GM19468 (cell line): Measurements from ENCODE around the gene CTTNBP2.

Experiments
- ATAC-seq: cut with Tn5 transposase; IDR thresholded peaks from one replicate; pipeline ENCODE4 v1.9.1; 2021; ENCODE audit warnings: mild to moderate bottlenecking, moderate library complexity, moderate number of reproducible peaks; ENCODE audit not compliant: unreplicated experiment; ENCODE audit errors: extremely low read depth

CTTNBP2 gene, protein sequence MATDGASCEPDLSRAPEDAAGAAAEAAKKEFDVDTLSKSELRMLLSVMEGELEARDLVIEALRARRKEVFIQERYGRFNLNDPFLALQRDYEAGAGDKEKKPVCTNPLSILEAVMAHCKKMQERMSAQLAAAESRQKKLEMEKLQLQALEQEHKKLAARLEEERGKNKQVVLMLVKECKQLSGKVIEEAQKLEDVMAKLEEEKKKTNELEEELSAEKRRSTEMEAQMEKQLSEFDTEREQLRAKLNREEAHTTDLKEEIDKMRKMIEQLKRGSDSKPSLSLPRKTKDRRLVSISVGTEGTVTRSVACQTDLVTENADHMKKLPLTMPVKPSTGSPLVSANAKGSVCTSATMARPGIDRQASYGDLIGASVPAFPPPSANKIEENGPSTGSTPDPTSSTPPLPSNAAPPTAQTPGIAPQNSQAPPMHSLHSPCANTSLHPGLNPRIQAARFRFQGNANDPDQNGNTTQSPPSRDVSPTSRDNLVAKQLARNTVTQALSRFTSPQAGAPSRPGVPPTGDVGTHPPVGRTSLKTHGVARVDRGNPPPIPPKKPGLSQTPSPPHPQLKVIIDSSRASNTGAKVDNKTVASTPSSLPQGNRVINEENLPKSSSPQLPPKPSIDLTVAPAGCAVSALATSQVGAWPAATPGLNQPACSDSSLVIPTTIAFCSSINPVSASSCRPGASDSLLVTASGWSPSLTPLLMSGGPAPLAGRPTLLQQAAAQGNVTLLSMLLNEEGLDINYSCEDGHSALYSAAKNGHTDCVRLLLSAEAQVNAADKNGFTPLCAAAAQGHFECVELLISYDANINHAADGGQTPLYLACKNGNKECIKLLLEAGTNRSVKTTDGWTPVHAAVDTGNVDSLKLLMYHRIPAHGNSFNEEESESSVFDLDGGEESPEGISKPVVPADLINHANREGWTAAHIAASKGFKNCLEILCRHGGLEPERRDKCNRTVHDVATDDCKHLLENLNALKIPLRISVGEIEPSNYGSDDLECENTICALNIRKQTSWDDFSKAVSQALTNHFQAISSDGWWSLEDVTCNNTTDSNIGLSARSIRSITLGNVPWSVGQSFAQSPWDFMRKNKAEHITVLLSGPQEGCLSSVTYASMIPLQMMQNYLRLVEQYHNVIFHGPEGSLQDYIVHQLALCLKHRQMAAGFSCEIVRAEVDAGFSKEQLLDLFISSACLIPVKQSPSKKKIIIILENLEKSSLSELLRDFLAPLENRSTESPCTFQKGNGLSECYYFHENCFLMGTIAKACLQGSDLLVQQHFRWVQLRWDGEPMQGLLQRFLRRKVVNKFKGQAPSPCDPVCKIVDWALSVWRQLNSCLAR (N-terminal part only)

DNA sequence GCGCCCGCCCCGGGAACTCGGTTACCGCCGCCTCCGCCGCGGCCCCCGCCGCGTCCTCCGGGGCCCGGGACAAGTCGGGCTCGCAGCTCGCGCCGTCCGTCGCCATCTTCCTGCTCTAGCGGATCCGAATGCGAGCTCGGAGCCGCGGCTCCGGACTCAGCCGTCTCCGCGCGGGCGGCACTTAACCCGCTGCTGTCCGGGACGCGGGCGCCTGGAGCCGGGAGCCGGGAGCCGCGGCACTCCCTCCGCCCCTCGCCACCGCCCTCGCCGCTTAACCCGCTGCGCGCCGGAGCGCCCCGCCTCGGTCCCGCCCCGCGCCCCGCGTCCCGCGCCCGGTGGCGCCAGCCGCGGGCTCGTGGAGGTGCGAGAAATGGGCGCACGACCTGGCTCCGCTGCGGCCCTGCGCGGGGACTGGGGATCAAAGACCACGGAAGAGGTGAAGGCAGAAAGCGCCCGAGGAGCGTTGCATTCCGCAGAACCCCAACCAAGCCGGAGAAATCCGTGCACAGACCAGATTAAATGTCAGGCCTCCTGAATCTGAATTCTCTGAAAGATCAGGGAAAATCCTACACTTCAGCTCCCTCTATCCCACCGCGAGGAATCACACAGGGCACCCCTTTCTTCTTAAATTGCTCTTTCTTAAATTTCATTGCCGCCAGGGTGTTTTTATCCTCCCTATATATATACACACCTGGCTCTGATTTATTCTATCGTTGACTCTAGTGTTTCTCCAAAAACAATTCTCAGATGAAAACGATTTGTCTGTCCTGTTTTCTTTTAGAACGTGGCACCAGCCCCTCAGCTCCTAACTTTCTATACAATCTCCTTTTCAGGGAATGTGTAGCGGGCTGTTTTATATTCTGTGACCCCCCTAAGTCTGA is at the start of gene CTTNBP2:
TSS of gene CTTNBP2 (minus strand) at position 132 of the 881 bp plus-strand sequence. CDS start at position 106, 26 bp downstream.
- ATAC-seq: no peak

DNA sequence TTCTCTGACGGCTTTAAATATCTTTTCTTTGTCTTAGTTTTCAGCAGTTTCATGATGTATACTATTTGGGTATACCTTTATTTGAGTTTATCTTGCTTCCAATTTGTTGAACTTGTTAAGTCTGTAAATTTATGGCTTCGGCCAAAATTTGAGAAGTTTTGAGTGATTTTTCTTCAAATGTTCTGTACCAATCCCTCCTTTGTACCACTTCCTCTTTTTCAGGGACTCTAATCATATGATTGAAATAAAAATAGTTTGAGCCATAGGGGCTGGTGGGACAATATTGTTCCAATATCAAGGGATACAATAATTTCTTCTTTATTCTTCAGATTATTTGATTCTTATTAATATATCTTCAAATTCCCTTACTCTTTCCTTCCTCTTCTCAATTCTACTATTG is 43.1 kb upstream of the CTTNBP2 start:
- ATAC-seq: no peak

DNA sequence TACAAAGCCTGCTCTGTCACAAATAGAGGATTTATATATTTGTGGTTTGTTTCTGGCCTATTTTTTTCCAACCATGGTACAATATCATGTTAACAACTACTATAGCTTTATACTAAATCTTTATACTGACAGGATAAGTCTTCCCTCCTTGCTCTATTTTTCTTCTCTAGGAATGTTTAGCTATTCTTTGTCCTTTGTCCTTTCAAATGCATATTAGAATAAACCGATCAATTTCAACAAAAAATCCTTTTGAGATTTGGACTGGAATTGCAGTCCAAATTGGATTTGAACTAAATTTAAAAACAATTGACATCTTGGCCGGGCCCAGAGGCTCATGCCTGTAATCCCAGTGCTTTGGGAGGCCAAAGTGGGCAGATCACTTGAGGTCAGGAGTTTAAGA is 39.2 kb upstream of the CTTNBP2 start:
- ATAC-seq: no peak

DNA sequence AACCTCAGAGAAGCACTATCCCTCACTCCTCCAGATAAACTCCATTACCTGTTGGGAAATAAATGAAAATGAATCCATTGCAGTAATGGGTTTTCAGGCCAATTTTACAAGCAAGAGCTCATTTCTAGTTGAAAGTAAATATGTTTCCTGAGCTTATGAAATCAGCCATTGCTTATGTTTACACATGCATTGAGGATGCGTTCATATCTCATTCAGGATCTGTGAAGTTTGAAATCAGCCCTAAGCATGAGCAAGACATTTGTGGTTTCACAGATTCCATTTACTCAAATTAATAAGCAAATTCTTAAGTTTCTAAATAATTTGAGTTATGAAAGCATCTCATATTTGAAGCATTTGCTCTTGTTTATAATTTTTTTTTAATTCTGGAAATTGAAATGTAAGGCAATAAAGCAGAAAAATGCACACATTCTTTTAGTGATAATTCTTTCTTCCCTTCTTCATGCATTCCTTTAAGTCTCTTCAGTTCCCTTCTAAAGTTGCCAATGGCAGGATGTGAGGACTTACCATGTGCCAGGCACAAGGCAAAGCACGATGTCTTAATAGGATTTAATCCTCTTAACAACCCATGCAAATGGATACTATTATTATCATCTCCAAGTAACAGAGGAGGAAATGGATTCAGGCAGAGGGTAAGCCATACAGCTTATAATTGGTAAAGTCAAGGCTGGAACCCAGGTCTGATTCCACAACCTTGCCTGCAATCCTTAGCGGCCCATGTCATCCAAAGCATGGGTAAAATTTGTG is 35.0 kb upstream of the CTTNBP2 start:
- no peak for ATAC-seq

DNA sequence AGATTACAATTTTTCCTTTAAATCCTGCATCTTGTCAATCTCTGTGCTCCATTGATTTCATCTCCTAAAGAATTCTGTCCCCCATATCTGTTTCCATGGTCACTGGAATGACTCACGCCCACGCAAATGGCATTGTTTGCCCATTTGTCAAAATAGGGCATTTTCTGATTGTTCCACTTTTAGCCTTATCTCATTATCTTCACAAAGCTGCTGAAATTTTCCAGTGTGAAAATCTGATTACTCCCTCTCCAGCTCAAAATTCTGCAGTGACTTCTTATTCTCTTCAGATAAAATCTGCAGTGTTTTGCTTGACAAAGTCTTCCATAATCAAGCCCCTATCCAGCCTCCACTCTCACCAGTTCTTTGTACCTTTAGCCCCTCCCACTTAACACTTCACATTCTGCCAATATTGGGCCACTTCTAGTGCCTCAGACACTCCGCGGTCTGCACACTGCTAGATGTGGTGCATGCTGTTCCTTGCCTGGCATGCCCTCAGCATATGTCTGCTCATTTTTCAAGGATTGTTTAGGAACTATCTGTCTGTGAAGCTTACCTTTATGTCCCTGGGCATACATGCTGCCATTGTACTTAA is 33.9 kb upstream of the CTTNBP2 start:
- no peak for ATAC-seq

DNA sequence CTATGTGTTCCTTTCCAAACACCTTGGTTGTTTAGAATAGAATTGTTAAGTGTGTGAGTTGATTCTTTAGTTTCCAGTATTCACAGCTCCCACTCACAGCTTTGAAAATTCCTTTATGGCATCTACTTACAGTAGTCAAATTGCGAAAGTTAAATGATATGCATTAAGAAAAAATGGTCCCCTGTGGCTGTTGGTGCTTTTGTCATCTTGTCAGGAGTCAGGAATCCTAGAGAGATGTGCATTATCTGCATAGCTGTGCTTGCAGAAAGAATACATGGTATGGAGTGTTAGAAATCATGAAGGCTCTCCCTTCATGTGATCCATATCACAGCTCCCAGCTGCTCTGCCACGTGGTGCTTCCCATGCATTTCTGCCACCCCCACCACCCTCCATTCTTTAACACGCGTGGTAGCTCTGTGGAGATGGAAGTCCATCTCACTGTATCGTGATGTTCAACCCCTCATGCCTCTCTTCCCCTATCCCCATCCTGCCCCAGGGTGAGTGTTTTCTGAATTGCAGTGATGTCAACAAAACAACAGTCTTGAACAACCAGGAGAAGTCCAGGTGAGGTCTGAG is 29.2 kb upstream of the CTTNBP2 start:
- ATAC-seq: no peak

DNA sequence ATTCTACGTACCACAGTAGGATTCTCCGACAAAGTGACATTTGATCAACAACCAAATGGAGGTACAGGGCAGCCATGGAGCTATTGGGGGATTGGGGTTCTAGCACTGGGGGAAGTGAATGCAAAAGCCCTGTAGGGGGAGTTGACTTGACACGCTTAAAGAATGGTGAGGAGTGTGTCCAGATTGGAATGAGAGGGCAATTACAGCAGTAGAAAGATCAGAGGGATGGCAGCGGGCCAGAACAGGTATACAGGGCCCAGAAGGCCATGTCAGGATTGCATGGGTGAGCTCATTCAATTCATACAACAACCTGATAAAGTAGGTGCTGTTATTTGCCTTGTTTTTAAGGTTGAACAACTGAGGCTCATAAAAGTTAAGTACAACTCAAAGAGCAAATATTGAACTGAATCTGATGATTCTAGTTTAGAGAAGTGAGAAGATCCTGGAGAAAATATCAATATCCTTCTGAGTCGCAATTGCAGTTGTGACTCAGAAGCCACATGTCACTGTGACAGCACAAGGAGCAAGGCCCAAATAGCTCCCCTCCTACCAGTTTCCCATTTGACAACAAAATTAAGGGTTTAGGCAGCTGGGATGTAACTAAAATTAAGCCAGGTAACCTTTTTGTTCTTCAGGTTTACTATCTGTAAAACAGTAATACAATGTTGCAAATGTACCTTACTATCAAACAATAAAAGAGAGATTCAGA is 28.0 kb upstream of the CTTNBP2 start:
- no peak for ATAC-seq

DNA sequence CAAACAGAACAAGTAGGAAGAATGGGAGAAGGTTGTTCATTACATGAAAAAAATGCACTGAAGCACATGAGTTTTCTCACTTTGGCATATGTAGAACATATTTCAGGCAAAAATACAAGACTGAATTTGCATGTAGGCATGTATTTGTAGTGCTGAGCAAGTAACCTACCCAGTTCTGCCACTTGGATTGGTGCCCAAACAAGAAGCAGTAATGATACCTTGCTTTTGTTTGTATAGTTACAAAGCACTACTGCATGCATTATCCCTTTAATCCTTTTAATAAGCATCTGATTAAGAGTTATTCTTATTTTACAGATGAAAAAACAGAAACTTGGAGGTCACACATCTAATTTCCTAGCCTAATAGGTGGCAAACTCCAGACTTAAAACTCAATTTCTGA is 23.1 kb upstream of the CTTNBP2 start:
- ATAC-seq: no peak

DNA sequence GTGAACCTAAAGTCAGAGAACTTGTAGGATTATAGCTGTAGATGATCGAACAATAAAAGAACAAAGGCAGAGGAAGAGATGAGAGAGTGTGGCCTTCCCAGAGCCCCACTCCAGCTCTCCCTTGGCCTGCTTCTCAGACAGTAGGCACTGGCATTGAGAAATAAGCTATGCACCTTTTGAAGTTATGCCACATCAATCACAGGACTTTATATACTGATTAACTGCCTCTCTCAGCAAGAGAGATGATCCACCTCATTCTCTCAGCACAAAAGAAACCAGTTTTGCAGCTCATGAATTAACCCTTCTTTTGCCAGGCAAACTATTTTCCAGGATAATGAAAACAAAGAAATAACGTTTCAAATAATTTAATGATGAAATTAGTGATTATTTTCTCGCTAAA is 22.0 kb upstream of the CTTNBP2 start:
- no peak for ATAC-seq

DNA sequence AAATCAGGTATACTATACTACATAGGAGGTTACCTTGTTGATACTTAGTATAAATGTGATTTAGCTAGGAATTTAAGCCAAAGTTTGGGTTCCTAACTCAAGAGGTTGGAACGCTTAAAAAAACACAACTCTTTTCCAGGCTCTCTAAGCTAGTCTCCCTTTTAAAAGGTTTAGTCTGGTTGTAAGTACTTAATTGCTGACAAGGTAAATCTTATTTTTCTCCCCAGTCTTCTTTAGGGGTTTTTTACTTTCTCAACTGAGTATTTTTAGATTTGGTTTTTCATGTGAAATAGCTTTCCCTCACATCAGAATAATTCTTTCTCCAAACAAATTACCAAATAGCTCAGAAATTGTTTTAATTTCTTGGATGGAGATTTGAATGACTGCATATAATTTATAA is 20.8 kb upstream of the CTTNBP2 start:
- ATAC-seq: no peak

DNA sequence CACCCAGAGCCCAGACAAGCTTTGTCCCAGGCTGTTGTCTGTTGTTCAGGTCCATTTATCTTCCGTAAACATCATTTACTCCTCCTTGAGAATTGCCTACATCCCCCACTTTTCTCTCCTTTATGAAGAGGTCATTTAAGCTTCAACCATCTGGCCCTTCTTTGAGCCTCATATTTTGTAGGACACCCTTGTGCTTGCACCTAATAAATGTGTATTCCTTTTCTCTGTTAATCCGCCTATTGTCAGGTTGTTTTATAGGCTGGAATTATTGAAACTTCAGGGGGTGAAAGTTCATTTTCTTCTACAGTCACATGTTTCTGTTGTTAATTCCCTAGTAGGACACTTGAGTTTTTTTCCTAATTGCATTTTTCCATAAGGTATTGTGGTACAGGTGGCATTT is 19.6 kb upstream of the CTTNBP2 start:
- ATAC-seq: no peak

DNA sequence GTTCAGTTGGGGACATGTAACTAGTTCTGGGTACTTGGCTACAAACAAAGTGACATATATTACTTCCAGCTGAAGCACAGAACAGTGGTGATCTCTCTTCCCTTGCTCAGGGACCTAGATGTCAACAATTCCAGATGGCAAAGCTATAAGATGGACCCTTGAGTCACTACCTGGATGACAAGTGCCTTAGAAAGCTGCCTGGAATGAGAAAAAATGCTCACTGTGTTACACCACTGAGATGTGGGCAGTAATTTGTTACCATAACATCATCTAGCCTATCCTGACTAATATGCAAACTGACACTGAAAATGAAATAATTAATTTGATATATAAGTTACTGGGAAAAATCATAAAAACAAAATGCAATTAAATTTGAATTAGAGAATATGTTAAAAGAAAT is 16.4 kb upstream of the CTTNBP2 start:
- ATAC-seq: no peak

DNA sequence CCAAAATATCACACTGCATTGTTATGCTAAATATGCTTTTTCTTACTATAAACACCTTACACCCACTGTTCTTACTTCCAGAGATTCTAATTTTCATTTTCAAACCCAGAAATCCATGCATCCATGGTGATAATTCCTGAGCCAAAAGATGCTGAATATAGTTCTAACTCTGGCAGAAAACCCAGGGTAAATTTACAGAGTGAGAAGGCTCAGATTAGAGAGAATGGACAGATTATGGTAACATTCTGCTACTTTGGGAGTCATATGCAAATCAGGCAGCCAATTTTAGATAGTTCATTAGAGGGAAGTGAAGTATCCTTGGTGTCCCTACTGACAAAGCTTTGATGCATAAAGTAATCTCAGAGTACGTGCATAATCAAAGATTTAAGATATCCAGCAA is 15.4 kb upstream of the CTTNBP2 start:
- no peak for ATAC-seq

DNA sequence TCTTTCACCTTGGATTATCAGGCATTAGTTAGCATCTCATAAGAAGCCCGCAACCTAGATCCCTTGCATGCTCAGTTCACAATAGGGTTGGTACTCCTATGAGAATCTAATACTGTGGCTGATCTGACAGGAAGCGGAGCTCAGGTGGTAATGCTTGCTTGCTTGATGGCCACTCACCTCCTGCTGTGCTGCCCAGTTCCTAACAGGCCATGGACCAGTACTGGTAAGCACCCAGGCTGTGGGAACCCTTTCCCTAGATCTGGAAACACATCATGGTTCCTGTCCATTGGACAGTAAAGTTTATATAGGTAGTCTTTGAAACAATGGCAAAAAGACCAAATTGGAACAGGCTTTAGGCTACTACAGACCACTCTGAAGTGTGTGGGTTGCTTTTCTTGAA is 9.4 kb upstream of the CTTNBP2 start:
- no peak for ATAC-seq

DNA sequence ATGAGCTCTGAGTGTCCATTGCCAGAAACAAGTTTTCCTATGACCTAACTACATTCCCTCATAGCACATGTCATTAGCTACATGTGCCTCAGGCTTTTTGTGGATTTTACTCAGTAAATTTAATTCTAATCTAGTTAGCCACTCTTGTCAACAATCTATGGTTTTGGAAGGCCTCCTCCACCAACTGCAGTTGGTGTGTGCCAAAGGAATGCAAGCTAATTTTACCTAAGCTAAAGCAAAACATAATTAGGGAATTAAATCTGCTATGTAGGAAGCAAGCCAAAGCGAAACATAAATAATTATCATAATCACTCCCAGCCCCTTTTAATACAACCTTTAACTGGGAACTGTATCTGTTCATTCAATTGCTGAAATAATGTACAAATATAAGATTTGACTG is 3.5 kb upstream of the CTTNBP2 start:
- no peak for ATAC-seq

DNA sequence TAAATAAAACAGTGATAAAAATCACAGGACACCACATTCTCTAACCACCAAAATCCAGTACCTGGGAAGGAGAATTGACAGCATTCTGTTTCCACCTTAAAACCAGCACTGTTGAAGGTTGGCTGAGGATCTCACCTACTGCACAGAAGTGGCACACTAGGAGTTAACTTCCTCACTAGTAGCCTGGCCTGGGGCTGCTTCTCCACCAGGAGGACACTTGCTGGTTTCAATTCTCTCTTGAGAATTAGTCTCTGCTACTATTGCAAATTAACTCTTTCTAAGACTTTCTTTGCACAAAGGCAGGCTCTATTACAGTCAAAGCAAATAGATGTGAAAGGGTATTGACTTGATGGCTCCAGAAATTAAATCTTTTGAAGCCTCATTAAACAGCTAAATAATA is 2.3 kb upstream of the CTTNBP2 start:
- no peak for ATAC-seq

DNA sequence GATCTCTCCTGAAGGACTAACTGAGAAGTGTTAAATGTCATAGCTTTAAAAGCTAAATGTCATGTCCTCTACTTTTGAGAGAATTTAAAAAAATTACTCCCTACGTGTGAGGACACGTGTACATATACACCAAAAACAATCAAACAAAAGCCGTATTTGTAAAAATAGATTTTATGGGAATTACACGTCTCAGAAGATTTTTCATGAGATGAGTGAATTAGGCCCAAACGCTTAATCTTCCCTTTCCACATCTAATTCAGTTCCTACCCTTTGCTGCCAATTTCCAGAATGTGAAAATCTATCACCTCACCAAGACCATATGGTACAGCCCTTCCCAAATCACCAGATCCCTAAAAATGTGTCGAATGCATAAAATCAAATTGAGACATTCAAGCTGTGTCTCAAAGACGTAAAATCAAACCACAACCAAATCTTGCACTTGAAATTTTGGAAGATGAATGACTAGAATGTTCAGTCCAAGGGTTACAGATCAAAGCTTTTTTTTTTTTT is 1.0 kb upstream of the CTTNBP2 start:
- ATAC-seq: no peak
